Ishikawa (cell line): ENCODE data around the gene UBE2R2.

Experiments used
- EGR1 ChIP-seq: IDR thresholded peaks from 2 replicates; pipeline ENCODE4 v1.6.1; 2012
- EP300 ChIP-seq: IDR thresholded peaks from 2 replicates; pipeline ENCODE4 v1.6.1; 2012; ENCODE audit warnings: borderline replicate concordance
- RAD21 ChIP-seq: IDR thresholded peaks from 2 replicates; pipeline ENCODE4 v1.6.1; 2012; ENCODE audit warnings: low read depth
- TAF1 ChIP-seq: IDR thresholded peaks from 2 replicates; pipeline ENCODE4 v1.6.1; 2012; ENCODE audit warnings: low read depth, mild to moderate bottlenecking
- TEAD4 ChIP-seq: IDR thresholded peaks from 2 replicates; pipeline ENCODE4 v1.6.1; 2012
- YY1 ChIP-seq: IDR thresholded peaks from 2 replicates; pipeline ENCODE4 v1.6.1; 2012; ENCODE audit warnings: low read depth
- ZBTB7A ChIP-seq: IDR thresholded peaks from 2 replicates; pipeline ENCODE4 v1.6.1; 2012; ENCODE audit warnings: low read depth

DNA sequence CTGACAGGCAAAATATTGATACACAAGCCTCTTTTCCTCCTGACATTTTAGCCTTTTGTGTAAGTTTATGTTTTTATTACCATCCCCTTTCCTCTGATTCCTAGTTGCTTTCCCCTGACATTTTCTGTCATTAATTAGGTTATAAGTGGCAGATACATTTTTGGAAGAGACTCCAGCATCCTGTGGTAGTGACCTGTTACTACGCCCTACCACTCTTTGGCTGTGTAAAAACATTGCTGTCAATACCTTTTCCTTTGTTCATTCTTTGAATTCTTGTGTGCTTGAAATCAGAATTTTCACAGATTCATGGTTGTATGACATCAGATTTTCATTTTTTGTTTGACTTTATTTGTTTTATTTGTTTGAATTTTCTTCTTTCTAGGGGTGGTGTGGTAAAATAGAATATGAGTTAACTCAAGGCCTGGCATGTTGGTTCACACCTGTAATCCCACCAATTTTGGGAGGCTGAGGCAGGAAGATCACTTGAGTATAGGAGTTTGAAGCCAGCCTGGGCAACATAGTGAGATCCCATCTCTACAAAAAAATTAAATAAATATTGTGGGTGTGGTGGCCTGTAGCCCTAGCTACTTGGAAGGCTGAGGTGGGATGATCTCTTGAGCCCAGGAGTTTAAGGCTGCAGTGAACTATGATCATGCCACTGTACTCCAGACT, 43.4 kb downstream of the UBE2R2 start:
- no peak for TF ChIP-seq TAF1
- no peak for TF ChIP-seq YY1
- no peak for TF ChIP-seq TEAD4
- TF ChIP-seq EGR1 = no peak
- no peak for TF ChIP-seq EP300
- no peak for TF ChIP-seq RAD21
- TF ChIP-seq ZBTB7A = no peak
